ENCODE measurements around the gene DCAF8. TPM values are rescaled to one million over a fixed set of nuclear protein-coding genes. Genes with fewer than 3 reads are reported as not detected.
A peak's percentile ranks its signal among the peaks of the same experiment; 100 is the strongest.

Gene DCAF8
- total RNA-seq (100 to 1,000 TPM in 7 of 9 donors, 10 to 100 TPM in 2; 64.3 to 162 (median 143) TPM), polyA plus RNA-seq (100 to 1,000 TPM in 2 of 3 donors, 10 to 100 TPM in 1; 78.9 to 140 (median 124) TPM)
- long read RNA-seq, donor 1, transcript DCAF8-212 (3 exons, 945 nt) = major isoform, 5 of 10 reads
- long read RNA-seq, donor 1, partial matches to known transcripts = 0 of 10 reads
- long read RNA-seq, donor 1, other reads (novel, unspliced or antisense) = 0 of 10 reads
- long read RNA-seq, donor 2, full-length matches to known transcripts = 20 of 47 reads
- long read RNA-seq, donor 2, partial matches to known transcripts = 27 of 47 reads
- long read RNA-seq, donor 2, other reads (novel, unspliced or antisense) = 0 of 47 reads
- long read RNA-seq, donor 3, partial matches to known transcripts = 0 of 5 reads
- long read RNA-seq, donor 3, other reads (novel, unspliced or antisense) = 0 of 5 reads
- long read RNA-seq, donor 4, full-length matches to known transcripts = 8 of 36 reads
- long read RNA-seq, donor 4, partial matches to known transcripts = 11 of 36 reads
- long read RNA-seq, donor 4, other reads (novel, unspliced or antisense) = 17 of 36 reads
- long read RNA-seq, donor 5, full-length matches to known transcripts = 78 of 202 reads
- long read RNA-seq, donor 5, partial matches to known transcripts = 24 of 202 reads
- long read RNA-seq, donor 5, other reads (novel, unspliced or antisense) = 100 of 202 reads
- long read RNA-seq, donor 6, full-length matches to known transcripts = 10 of 45 reads
- long read RNA-seq, donor 6, partial matches to known transcripts = 21 of 45 reads
- long read RNA-seq, donor 6, other reads (novel, unspliced or antisense) = 14 of 45 reads
- long read RNA-seq, donor 7, full-length matches to known transcripts = 5 of 16 reads
- long read RNA-seq, donor 7, partial matches to known transcripts = 11 of 16 reads
- long read RNA-seq, donor 7, other reads (novel, unspliced or antisense) = 0 of 16 reads
- long read RNA-seq, donor 8, full-length matches to known transcripts = 16 of 16 reads
- long read RNA-seq, donor 8, partial matches to known transcripts = 0 of 16 reads
- long read RNA-seq, donor 8, other reads (novel, unspliced or antisense) = 0 of 16 reads
- long read RNA-seq, donor 9, full-length matches to known transcripts = 17 of 17 reads
- long read RNA-seq, donor 9, partial matches to known transcripts = 0 of 17 reads
- long read RNA-seq, donor 9, other reads (novel, unspliced or antisense) = 0 of 17 reads
- long read RNA-seq, donor 10, full-length matches to known transcripts = 6 of 6 reads
- long read RNA-seq, donor 10, partial matches to known transcripts = 0 of 6 reads
- long read RNA-seq, donor 10, other reads (novel, unspliced or antisense) = 0 of 6 reads

DNA sequence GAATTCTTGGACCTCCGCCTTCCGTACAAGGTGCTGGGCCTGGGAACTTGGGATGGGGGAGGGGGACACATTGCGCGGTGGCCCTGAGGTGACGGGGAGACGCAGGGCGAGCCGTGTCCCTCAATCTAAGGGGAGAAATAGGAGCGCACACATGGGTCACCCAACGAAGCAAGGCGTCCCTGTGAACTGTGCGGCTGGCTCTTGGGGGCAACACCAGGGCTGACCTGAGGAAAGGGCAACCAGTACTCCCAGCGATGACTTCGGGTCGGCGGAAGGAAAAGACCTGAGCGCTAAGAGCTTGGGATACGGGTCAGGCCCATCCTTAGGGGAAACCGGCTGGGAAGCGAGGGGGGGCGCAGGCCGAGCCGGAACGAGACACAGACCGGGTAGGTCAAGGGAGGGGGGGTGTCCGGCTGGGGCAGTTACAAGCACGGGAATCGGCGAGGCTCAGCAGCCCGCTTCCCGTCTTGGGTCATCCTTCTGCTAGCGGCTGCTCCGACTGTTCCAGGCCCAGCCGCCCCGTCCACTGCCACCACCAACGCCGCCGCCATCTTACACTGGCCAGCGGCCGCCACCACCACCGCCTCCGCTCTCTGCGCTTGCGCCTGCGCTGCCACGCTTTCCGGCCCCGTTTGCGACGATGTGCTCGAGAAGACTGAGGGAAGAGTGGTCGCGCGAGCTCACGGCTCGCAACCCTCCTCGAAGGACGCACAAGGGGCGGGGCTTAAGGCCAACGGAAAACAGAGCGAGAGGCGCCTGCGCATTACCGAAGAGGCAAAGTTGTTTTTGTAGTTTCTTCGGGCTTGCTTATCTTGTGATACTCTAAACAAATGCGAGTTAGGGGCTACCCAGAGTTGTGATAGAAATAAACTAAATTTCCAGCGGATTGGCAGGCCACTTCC is at the start of gene DCAF8:
Gene DCAF8 (minus strand): TSS at position 657 of the 902 bp plus-strand sequence. CDS start 18,541 bp downstream, outside the sequence.
- H3K4me1 ChIP-seq (replicated peaks in 1 of 2) = peaks cover 18 to 40% of the 10 kb centered on the region in 2 donors
- H3K27ac ChIP-seq = peak within 1 kb of the TSS; percentile 87 to 98 (median 97)
- peak; percentile 98 to 99 (median 98) for DNase-seq
- no peaks in the 10 kb centered on the region for H3K27me3 ChIP-seq
- H3K36me3 ChIP-seq (replicated peaks in 1 of 2) = no peaks in the 10 kb centered on the region
- peak within 1 kb of the TSS; percentile 7 to 95 (median 86) for H3K4me3 ChIP-seq
- no peaks in the 10 kb centered on the region for H3K9me3 ChIP-seq (replicated peaks in 1 of 3)
- TF ChIP-seq, protein P1, sequence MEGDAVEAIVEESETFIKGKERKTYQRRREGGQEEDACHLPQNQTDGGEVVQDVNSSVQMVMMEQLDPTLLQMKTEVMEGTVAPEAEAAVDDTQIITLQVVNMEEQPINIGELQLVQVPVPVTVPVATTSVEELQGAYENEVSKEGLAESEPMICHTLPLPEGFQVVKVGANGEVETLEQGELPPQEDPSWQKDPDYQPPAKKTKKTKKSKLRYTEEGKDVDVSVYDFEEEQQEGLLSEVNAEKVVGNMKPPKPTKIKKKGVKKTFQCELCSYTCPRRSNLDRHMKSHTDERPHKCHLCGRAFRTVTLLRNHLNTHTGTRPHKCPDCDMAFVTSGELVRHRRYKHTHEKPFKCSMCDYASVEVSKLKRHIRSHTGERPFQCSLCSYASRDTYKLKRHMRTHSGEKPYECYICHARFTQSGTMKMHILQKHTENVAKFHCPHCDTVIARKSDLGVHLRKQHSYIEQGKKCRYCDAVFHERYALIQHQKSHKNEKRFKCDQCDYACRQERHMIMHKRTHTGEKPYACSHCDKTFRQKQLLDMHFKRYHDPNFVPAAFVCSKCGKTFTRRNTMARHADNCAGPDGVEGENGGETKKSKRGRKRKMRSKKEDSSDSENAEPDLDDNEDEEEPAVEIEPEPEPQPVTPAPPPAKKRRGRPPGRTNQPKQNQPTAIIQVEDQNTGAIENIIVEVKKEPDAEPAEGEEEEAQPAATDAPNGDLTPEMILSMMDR (IDR thresholded peaks at IDR 0.05) = peak in 1 of 6 experiments; percentile 6
- TF ChIP-seq POLR2A (IDR thresholded peaks at IDR 0.05) = peak; percentile 89 to 99
- intact Hi-C loops (cut with DNase I) = no loop called here
- whole genome bisulfite sequencing, 4 donors = 0 to 1% (median 1%) methylated on average over 31 to 67 of the region's 67 CpGs

DNA sequence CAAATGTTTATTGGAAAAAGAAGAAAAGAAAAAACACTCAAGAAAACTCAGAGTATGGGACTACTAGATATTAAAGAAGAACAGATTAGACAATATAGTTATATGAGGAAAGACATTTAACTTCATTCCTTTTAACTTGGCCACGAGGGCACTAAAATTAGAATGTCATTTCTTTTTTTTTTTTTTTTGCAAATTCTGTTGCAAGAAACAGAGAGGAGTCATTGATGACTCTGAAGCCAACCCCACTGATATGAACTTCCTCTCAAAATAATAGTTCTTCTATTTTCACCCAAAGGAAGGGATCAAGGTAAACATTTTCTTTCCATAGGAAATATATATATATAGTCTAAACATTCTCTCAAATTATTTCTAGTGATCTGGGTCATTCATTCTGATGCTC is 47.2 kb upstream of the DCAF8 start:
- WGBS, 4 donors = 33 to 36% (median 34%) methylated on average over 1 of the region's 1 CpG
- Histone ChIP-seq H3K36me3 (replicated peaks in 1 of 2) (peaks cover 0 to 100% of the 10 kb centered on the region in 2 donors), H3K27me3 (no peaks in the 10 kb centered on the region), H3K4me3 (no peak overlapping the region), H3K27ac (no peak overlapping the region), H3K9me3 (replicated peaks in 1 of 3) (no peaks in the 10 kb centered on the region), H3K4me1 (replicated peaks in 1 of 2) (no peaks in the 10 kb centered on the region)
- no peak for DNase-seq
- TF ChIP-seq, protein P1 (IDR thresholded peaks at IDR 0.05) = no peak
- TF ChIP-seq POLR2A (IDR thresholded peaks at IDR 0.05) = no peak
- intact Hi-C loops (cut with DNase I) = no loop called here

DNA sequence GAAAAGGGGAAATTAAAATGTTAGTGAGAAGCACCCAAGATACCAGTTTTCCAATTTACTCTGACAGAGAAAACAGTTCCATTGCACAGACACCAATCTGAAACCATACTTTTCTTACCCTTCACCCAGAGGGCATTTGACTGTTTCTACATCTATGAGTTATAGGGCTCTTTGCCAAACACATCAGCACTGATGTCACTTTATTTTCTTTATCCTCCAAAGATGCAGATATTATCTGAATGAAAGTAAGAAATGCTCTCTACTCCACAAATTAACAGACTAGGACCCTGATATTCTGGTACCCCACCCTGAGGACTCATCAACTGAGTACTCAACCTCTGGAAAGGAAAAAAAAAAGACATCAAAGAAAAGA is 46.8 kb upstream of the DCAF8 start:
- intact Hi-C loops (cut with DNase I) = no loop called here
- DNase-seq = no peak
- Histone ChIP-seq H3K4me3 (no peak overlapping the region), H3K4me1 (replicated peaks in 1 of 2) (no peaks in the 10 kb centered on the region), H3K9me3 (replicated peaks in 1 of 3) (no peaks in the 10 kb centered on the region), H3K27ac (no peak overlapping the region), H3K36me3 (replicated peaks in 1 of 2) (peaks cover 0 to 100% of the 10 kb centered on the region in 2 donors), H3K27me3 (no peaks in the 10 kb centered on the region)
- TF ChIP-seq POLR2A (IDR thresholded peaks at IDR 0.05) = no peak
